Urothelium cell line (cell line): ENCODE results near the gene KCNH3.
"Not testable (repeated sequence)": the region's sequence is repeated elsewhere in the genome, so short reads cannot be mapped to it uniquely, and the experiment has no call there.

Source experiments
- DNase-seq: peaks from one replicate; pipeline ENCODE4 v3.0.0; 2011; ENCODE audit warnings: low spot score, mixed read lengths
- FAIRE-seq: peaks from 2 replicates; lab custom pipeline; 2011; peaks lifted over from hg19 to GRCh38; lab: Jason Lieb, UNC

The KCNH3 gene

GRCh38 chr12:49538510-49539403 lies at the start of gene KCNH3:
TSS of gene KCNH3 (plus strand) at chr12:49539030. CDS start at chr12:49539417, 387 bp downstream.
- DNase-seq = peak; percentile 95
- FAIRE-seq = no peak

GRCh38 chr12:49489154-49489553 lies 49.7 kb upstream of the KCNH3 start:
- DNase-seq (no peak), FAIRE-seq (no peak)

- FAIRE-seq = no peak
Observed at GRCh38 chr12:49489720-49490119, 49.1 kb upstream of the KCNH3 start.

GRCh38 chr12:49491823-49492222 lies 47.0 kb upstream of the KCNH3 start:
- no peak for FAIRE-seq
- no peak for DNase-seq

More at GRCh38 chr12:49489720-49490119, 49.1 kb upstream of the KCNH3 start:
- DNase-seq = peak; percentile 42

GRCh38 chr12:49493900-49494299 lies 44.9 kb upstream of the KCNH3 start:
- no peak for FAIRE-seq
- DNase-seq = no peak

- FAIRE-seq (no peak), DNase-seq (no peak)
Observed at GRCh38 chr12:49496417-49497360, 42.1 kb upstream of the KCNH3 start.

- DNase-seq (no peak), FAIRE-seq (no peak)
Observed at GRCh38 chr12:49501895-49502294, 36.9 kb upstream of the KCNH3 start.

GRCh38 chr12:49502590-49502989 lies 36.2 kb upstream of the KCNH3 start:
- no peak for DNase-seq
- FAIRE-seq = no peak

GRCh38 chr12:49503674-49504180 lies 35.1 kb upstream of the KCNH3 start:
- DNase-seq (peak; percentile 62), FAIRE-seq (no peak)

- DNase-seq (no peak), FAIRE-seq (no peak)
Observed at GRCh38 chr12:49505672-49506071, 33.2 kb upstream of the KCNH3 start.

- FAIRE-seq (no peak), DNase-seq (peak; percentile 79)
Observed at GRCh38 chr12:49507139-49507538, 31.7 kb upstream of the KCNH3 start.

- FAIRE-seq, DNase-seq: not testable (repeated sequence)
Observed at GRCh38 chr12:49509681-49510080, 29.1 kb upstream of the KCNH3 start.

GRCh38 chr12:49511410-49511809 lies 27.4 kb upstream of the KCNH3 start:
- no peak for FAIRE-seq
- DNase-seq = no peak

GRCh38 chr12:49512546-49512945 lies 26.3 kb upstream of the KCNH3 start:
- FAIRE-seq (no peak), DNase-seq (no peak)

GRCh38 chr12:49515266-49515665 lies 23.6 kb upstream of the KCNH3 start:
- peak; percentile 60 for DNase-seq
- FAIRE-seq = no peak

- DNase-seq (no peak), FAIRE-seq (no peak)
Observed at GRCh38 chr12:49518914-49519573, 19.8 kb upstream of the KCNH3 start.

- FAIRE-seq (no peak), DNase-seq (no peak)
Observed at GRCh38 chr12:49519574-49519936, 19.3 kb upstream of the KCNH3 start.

- DNase-seq (no peak), FAIRE-seq (no peak)
Observed at GRCh38 chr12:49521389-49521788, 17.4 kb upstream of the KCNH3 start.

- no peak for FAIRE-seq
- no peak for DNase-seq
Observed at GRCh38 chr12:49524660-49525324, 14.0 kb upstream of the KCNH3 start.

GRCh38 chr12:49525942-49526341 lies 12.9 kb upstream of the KCNH3 start:
- no peak for FAIRE-seq

More at GRCh38 chr12:49525942-49526341, 12.9 kb upstream of the KCNH3 start:
- DNase-seq = no peak
